ENCODE results near the gene CDH23.

Gene CDH23

GRCh38 chr10:71684356-71685173 is 287.8 kb downstream of the CDH23 start:
- DNase-seq (ENCODE audit: low spot score): no peak

GRCh38 chr10:71685554-71686232 is 289.0 kb downstream of the CDH23 start:
- DNase-seq (ENCODE audit: low spot score): no peak

- no peak for DNase-seq (ENCODE audit: low spot score)
Measured at GRCh38 chr10:71687077-71687476, 290.4 kb downstream of the CDH23 start.

GRCh38 chr10:71687480-71687879 is 290.8 kb downstream of the CDH23 start:
- DNase-seq (ENCODE audit: low spot score): no peak

GRCh38 chr10:71688256-71688655 is 291.5 kb downstream of the CDH23 start:
- no peak for DNase-seq (ENCODE audit: low spot score)

GRCh38 chr10:71690094-71690720 is 293.5 kb downstream of the CDH23 start:
- DNase-seq (ENCODE audit: low spot score): no peak

- DNase-seq (ENCODE audit: low spot score): no peak
Measured at GRCh38 chr10:71691405-71691804, 294.7 kb downstream of the CDH23 start.

GRCh38 chr10:71692598-71693306 is 296.0 kb downstream of the CDH23 start:
- no peak for DNase-seq (ENCODE audit: low spot score)

GRCh38 chr10:71693377-71693776 is 296.7 kb downstream of the CDH23 start:
- DNase-seq (ENCODE audit: low spot score): no peak

GRCh38 chr10:71694039-71694501 is 297.4 kb downstream of the CDH23 start:
- no peak for DNase-seq (ENCODE audit: low spot score)

GRCh38 chr10:71694567-71694968 is 297.8 kb downstream of the CDH23 start:
- no peak for DNase-seq (ENCODE audit: low spot score)

- no peak for DNase-seq (ENCODE audit: low spot score)
Measured at GRCh38 chr10:71695502-71696476, 299.1 kb downstream of the CDH23 start.

- DNase-seq (ENCODE audit: low spot score): peak; percentile 55
Measured at GRCh38 chr10:71696628-71697326, 300.1 kb downstream of the CDH23 start.

- no peak for DNase-seq (ENCODE audit: low spot score)
Measured at GRCh38 chr10:71697938-71698709, 301.4 kb downstream of the CDH23 start.

- DNase-seq (ENCODE audit: low spot score): no peak
Measured at GRCh38 chr10:71698737-71699136, 302.0 kb downstream of the CDH23 start.

GRCh38 chr10:71700731-71701368 is 304.1 kb downstream of the CDH23 start:
- no peak for DNase-seq (ENCODE audit: low spot score)

- no peak for DNase-seq (ENCODE audit: low spot score)
Measured at GRCh38 chr10:71701496-71702132, 304.9 kb downstream of the CDH23 start.

GRCh38 chr10:71703577-71703976 is 306.9 kb downstream of the CDH23 start:
- no peak for DNase-seq (ENCODE audit: low spot score)
